Neural cell (in vitro differentiated cells): ENCODE measurements around the gene ZNF223. TPM values are rescaled to one million over a fixed set of nuclear protein-coding genes. Genes with fewer than 3 reads are reported as not detected.

ENCODE experiments used
- polyA plus RNA-seq: library from polyadenylated mRNA; depleted of rRNA; stranded (reverse); fragments of >200 nt; gene quantifications from 2 replicates; pipeline ENCODE4 v1.2.3, GENCODE V29; 2014
- small RNA-seq, 3 experiments: library from RNA; depleted of rRNA; stranded (forward); fragments of <200 nt; gene quantifications; one replicate each; pipeline ENCODE3, GENCODE V24; 2012

Gene ZNF223
- polyA plus RNA-seq, 1 donor from 2014 or later: 22.7 TPM

Small RNA genes within 50 kb of the gene (small RNA-seq; reads per million reads assigned to genes)
- gene RNU6-902P: 0 reads per million in 3 experiments

Other genes with a start within 250 kb of the ZNF223 start
- gene LYPD5, start 249.6 kb upstream of the ZNF223 start, polyA plus RNA-seq: not detected in 2 replicates
- 14.9 and 19.4 TPM in 2 replicates for gene ZNF283, start 224.7 kb upstream of the ZNF223 start, polyA plus RNA-seq
- gene ZNF404, start 168.1 kb upstream of the ZNF223 start, polyA plus RNA-seq: 14.3 and 22.8 TPM in 2 replicates
- gene ZNF45, start 116.8 kb upstream of the ZNF223 start, polyA plus RNA-seq: 14.9 and 17.5 TPM in 2 replicates
- 7.4 and 7.6 TPM in 2 replicates for gene ZNF221, start 100.8 kb upstream of the ZNF223 start, polyA plus RNA-seq
- 17.5 and 21.2 TPM in 2 replicates for gene ZNF155, start 67.8 kb upstream of the ZNF223 start, polyA plus RNA-seq
- 6.7 and 8.4 TPM in 2 replicates for gene ZNF230, start 49.1 kb upstream of the ZNF223 start, polyA plus RNA-seq
- 32.0 and 38.4 TPM in 2 replicates for gene ZNF222, start 26.7 kb upstream of the ZNF223 start, polyA plus RNA-seq
- gene ZNF284, start 20.1 kb downstream of the ZNF223 start, polyA plus RNA-seq: 3.5 and 3.8 TPM in 2 replicates
- 41.8 and 45.4 TPM in 2 replicates for gene ZNF224, start 42.3 kb downstream of the ZNF223 start, polyA plus RNA-seq
- 6.8 and 8.5 TPM in 2 replicates for gene ZNF225, start 61.4 kb downstream of the ZNF223 start, polyA plus RNA-seq
- gene ZNF234, start 89.5 kb downstream of the ZNF223 start, polyA plus RNA-seq: 9.1 and 14.2 TPM in 2 replicates
- 39.0 and 39.3 TPM in 2 replicates for gene ZNF226, start 113.1 kb downstream of the ZNF223 start, polyA plus RNA-seq
- gene ZNF227, start 160.5 kb downstream of the ZNF223 start, polyA plus RNA-seq: 21.2 and 25.5 TPM in 2 replicates
- 2.8 and 3.2 TPM in 2 replicates for gene ZNF233, start 207.8 kb downstream of the ZNF223 start, polyA plus RNA-seq